Ishikawa (cell line): Measurements from ENCODE around the gene VDR.

Source experiments
- CEBPB ChIP-seq: IDR thresholded peaks from 2 replicates; pipeline ENCODE4 v1.6.1; 2012
- CREB1 ChIP-seq: IDR thresholded peaks from 2 replicates; pipeline ENCODE4 v1.6.1; 2012; ENCODE audit warnings: low read depth
- EGR1 ChIP-seq: IDR thresholded peaks from 2 replicates; pipeline ENCODE4 v1.6.1; 2012
- EP300 ChIP-seq: IDR thresholded peaks from 2 replicates; pipeline ENCODE4 v1.6.1; 2012; ENCODE audit warnings: borderline replicate concordance
- FOXM1 ChIP-seq: IDR thresholded peaks from 2 replicates; pipeline ENCODE4 v1.6.1; 2012; ENCODE audit warnings: low read depth, borderline replicate concordance
- NFIC ChIP-seq: IDR thresholded peaks from 2 replicates; pipeline ENCODE4 v1.6.1; 2012
- RAD21 ChIP-seq: IDR thresholded peaks from 2 replicates; pipeline ENCODE4 v1.6.1; 2012; ENCODE audit warnings: low read depth
- TAF1 ChIP-seq: IDR thresholded peaks from 2 replicates; pipeline ENCODE4 v1.6.1; 2012; ENCODE audit warnings: low read depth, mild to moderate bottlenecking
- TCF12 ChIP-seq: IDR thresholded peaks from 2 replicates; pipeline ENCODE4 v1.6.1; 2012; ENCODE audit warnings: low read depth
- TEAD4 ChIP-seq: IDR thresholded peaks from 2 replicates; pipeline ENCODE4 v1.6.1; 2012
- YY1 ChIP-seq: IDR thresholded peaks from 2 replicates; pipeline ENCODE4 v1.6.1; 2012; ENCODE audit warnings: low read depth
- ZBTB7A ChIP-seq: IDR thresholded peaks from 2 replicates; pipeline ENCODE4 v1.6.1; 2012; ENCODE audit warnings: low read depth
- TF ChIP-seq, protein P1 (sequence below): IDR thresholded peaks from 2 replicates; pipeline ENCODE4 v1.6.1; 2012
- TF ChIP-seq, protein P2 (sequence below): IDR thresholded peaks from 2 replicates; pipeline ENCODE4 v1.6.1; 2012
- TF ChIP-seq, protein P3 (sequence below): IDR thresholded peaks from 2 replicates; pipeline ENCODE4 v1.6.1; 2012; ENCODE audit warnings: low read depth, mild to moderate bottlenecking

The VDR gene

DNA sequence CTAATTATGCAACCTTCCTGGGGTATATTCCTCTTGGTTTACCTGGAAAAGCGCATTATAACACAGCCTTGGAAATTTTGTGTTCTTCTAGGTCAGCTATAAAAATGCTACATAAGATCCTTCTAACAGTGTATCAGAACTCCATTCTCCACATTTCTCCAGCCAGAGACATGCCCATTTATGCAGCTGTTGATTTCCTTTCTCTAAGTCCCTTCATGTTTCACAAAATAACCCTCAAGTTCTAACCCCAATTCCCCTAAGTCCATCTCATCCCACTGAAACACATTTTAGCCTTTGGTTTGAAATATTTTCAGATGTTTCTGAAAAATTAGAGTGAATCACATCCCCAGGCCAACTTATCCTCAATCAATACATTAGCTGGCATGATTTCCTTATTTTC lies 64.2 kb downstream of the VDR start:
- no peak for TF ChIP-seq TAF1
- TF ChIP-seq, protein P1, sequence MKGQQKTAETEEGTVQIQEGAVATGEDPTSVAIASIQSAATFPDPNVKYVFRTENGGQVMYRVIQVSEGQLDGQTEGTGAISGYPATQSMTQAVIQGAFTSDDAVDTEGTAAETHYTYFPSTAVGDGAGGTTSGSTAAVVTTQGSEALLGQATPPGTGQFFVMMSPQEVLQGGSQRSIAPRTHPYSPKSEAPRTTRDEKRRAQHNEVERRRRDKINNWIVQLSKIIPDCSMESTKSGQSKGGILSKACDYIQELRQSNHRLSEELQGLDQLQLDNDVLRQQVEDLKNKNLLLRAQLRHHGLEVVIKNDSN, result no peak
- TF ChIP-seq YY1, result no peak
- TF ChIP-seq TEAD4, result no peak
- no peak for TF ChIP-seq CREB1
- no peak for TF ChIP-seq EP300
- TF ChIP-seq RAD21, result no peak
- TF ChIP-seq TCF12, result no peak
- TF ChIP-seq, protein P2, sequence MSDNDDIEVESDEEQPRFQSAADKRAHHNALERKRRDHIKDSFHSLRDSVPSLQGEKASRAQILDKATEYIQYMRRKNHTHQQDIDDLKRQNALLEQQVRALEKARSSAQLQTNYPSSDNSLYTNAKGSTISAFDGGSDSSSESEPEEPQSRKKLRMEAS, result no peak
- no peak for TF ChIP-seq EGR1
- no peak for TF ChIP-seq FOXM1
- TF ChIP-seq CEBPB, result no peak
- TF ChIP-seq ZBTB7A, result no peak

DNA sequence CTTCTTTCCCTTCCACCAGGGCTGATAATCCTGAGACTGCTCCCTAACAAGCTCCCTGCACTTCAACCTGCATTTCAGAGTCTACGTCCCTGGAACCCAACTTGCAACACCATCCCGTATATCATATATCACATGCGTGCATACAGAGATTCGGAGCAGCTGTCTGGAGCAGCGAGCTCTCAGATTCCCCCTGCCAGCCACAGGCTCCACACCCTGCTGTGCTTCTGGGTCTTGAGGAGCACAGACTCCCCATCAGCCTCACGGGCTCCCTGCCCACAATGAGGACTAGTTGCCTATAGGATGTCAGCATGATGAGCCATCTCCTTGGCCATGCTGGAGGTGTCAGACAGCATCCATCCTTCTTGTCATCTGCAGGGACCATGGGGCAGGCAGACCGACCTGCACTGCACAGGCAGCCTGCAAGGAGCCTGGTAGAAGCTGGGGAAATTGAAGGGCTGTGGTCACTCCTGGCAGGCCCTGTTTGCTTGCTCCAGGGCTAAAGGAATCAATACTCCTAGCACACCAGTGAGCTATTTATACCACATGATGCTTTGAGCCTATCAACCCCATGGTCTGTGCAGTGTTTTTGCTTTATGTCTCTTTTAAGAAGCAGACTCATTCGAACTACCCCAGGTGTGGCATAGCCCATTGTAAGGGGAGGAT lies 65.4 kb downstream of the VDR start:
- no peak for TF ChIP-seq NFIC
- no peak for TF ChIP-seq CEBPB
- TF ChIP-seq, protein P2, result no peak
- TF ChIP-seq, protein P3, sequence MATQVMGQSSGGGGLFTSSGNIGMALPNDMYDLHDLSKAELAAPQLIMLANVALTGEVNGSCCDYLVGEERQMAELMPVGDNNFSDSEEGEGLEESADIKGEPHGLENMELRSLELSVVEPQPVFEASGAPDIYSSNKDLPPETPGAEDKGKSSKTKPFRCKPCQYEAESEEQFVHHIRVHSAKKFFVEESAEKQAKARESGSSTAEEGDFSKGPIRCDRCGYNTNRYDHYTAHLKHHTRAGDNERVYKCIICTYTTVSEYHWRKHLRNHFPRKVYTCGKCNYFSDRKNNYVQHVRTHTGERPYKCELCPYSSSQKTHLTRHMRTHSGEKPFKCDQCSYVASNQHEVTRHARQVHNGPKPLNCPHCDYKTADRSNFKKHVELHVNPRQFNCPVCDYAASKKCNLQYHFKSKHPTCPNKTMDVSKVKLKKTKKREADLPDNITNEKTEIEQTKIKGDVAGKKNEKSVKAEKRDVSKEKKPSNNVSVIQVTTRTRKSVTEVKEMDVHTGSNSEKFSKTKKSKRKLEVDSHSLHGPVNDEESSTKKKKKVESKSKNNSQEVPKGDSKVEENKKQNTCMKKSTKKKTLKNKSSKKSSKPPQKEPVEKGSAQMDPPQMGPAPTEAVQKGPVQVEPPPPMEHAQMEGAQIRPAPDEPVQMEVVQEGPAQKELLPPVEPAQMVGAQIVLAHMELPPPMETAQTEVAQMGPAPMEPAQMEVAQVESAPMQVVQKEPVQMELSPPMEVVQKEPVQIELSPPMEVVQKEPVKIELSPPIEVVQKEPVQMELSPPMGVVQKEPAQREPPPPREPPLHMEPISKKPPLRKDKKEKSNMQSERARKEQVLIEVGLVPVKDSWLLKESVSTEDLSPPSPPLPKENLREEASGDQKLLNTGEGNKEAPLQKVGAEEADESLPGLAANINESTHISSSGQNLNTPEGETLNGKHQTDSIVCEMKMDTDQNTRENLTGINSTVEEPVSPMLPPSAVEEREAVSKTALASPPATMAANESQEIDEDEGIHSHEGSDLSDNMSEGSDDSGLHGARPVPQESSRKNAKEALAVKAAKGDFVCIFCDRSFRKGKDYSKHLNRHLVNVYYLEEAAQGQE, result no peak
- no peak for TF ChIP-seq TAF1
- no peak for TF ChIP-seq EGR1
- TF ChIP-seq, protein P1, result no peak
- TF ChIP-seq TEAD4, result no peak

DNA sequence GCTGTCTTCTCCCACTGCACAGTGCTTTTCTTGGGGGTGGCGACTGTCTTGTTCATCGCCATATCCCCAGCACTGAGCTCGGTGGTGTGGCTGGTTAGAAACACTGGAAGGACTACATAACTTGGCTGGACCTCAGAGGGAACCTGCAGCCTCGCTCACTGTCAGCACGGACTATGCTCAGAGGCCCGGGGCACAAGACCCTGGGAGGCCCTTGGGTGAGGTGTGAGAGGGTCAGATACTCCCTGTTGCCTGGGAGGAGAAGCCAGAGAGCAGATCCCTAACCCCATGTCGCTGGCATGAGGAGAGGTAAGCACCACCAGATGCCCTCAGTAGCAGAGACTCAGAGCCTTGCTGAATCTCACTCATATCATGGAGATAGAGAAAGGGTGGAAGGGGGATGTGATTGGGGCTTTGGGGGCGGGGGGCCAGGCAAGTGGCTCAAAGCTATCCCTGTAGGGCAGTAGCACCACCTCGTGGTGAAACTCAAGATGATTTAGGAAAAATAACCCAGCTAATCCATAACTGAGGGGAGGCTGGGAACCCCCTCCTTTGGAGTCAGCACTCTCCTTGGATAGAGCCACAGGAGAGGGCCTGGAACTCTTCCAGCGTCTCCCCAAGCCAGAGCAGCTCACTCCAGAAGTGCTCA lies 66.4 kb downstream of the VDR start:
- TF ChIP-seq RAD21 (peak; percentile 86), EP300 (no peak)

DNA sequence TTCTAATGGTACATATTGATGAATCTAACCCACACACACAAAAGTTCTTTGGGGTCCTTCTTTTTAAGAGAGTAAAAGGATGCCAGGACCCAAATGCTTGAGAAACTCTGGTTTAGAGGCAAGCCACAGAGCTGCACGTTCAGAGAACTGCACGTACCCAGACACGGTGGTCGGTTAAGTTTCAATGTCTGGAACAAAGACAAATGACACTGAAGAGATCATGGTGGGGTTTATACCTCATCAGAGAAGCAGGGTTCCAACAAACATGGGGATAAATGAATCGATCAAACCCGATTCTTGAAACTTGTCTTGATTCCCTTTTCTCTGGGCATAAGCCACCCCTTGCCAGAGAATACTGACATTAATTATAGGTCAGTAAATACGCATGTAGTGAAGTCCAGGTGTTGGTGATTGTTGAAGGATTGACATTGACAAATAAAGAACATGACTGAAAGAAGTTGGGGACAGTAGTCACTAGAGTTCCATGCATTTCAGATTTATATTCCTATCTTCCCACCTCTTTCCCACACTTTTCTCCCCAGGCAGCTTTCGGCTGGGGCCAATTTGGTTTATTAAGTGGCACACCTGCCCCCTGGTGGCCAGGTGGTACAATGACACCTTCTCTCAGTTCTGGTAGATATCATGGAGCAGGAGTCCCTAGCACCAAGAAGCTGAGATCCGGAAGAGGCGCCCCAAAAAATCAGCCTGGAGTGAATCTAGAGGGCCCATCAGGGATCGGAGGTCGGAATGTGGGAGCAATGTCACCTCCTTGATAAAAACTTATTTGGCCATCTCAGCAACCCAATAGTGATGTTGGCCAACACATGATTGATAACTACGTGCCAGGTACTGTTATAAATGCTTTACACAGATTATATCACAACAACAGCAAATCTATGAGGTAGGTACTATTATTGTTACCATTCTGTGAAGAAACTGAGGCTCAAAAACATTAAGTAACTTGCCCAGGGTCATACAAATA lies 67.3 kb downstream of the VDR start:
- TF ChIP-seq EGR1, result no peak
- TF ChIP-seq, protein P2, result peak; percentile 44; the same call in 1 of the 2 replicates
- 0 out of 2 replicates have a peak, but pooled peaks have one; percentile 17 for TF ChIP-seq NFIC
- peak; percentile 98 for TF ChIP-seq RAD21

DNA sequence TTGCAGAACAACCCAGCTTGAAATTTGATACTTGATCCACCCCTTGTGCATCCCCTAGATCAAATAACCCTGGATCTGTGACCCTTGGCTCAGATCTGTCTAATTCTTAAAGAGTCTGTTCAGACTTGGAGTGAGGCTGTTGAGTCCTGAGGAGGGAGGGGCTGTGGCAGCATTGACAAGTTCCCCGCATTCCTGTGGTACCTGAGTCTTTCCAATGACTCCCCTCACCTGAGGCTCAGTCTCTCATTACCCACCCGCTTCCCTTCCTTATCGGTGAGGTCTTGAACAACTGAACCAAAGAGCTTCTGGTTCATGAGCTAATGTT lies 69.0 kb downstream of the VDR start:
- TF ChIP-seq EP300, result peak; percentile 54; the same call in 1 of the 2 replicates
- TF ChIP-seq, protein P2, result no peak
- peak; percentile 29 for TF ChIP-seq ZBTB7A
- peak; percentile 74; the same call in 1 of the 2 replicates for TF ChIP-seq TEAD4

DNA sequence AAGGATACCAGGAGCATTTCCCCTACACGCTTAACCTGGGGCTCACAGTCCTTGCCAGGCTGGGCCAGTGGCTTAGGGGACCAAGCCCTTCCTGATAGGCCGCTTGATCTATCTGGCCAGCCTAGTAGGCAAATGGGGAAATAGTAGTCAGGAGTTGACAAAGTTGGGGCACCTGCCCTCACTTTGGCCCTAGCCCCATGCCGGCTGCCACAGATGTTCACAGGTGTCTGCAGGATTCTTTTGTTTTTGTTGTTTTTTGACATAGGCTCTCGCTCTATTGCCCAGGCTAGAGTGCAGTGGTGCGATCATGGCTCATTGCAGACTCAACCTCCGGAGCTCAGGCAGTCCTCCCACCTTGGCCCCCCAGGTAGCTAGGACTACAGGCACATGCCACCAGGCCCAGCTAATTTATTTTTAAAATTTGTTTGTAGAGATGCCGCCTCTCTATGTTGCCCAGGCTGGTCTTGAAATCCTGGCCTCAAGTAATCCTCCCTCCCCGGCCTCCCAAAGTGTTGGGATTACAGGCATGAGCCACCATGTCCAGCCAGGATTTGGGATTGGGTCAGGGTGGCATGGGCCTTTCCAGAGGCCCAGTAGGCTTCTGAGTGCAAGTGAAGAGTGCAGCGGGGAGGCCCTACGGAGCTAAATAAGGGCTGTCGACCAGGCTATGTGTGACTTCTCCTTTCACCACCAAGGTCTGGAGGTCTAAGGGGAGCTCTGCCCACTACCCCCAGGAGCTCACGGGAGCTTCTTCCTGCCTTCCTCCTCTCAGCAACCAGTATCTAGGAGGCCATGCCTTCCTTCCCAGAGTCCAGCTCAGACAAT lies 69.6 kb downstream of the VDR start:
- TF ChIP-seq EP300 (no peak), ZBTB7A (peak; percentile 62; the same call in 1 of the 2 replicates)
- TF ChIP-seq, protein P2, result peak; percentile 38; the same call in 1 of the 2 replicates
